H1 (cell line): Measurements from ENCODE around the gene KLF7. TPM values are rescaled to one million over a fixed set of nuclear protein-coding genes. Genes with fewer than 3 reads are reported as not detected.
A peak's percentile ranks its signal among the peaks of the same experiment; 100 is the strongest.

ENCODE experiments used
- BACH1 ChIP-seq: IDR thresholded peaks from 2 replicates; pipeline ENCODE4 v1.6.1; 2012; ENCODE audit warnings: low read length, improper control_type of control experiment
- BRCA1 ChIP-seq: IDR thresholded peaks from 2 replicates; pipeline ENCODE4 v1.6.1; 2012; ENCODE audit warnings: low read depth, low read length, improper control_type of control experiment
- SIN3A ChIP-seq, 2 experiments: IDR thresholded peaks in 1 of 2; conservative IDR thresholded peaks in 1 of 2; 2 replicates each; pipeline ENCODE4 v1.6.1; 2011 to 2012; ENCODE audit warnings: low read length in 2 of 2, improper control_type of control experiment in 1 of 2, low read depth in 1 of 2, mild to moderate bottlenecking in 1 of 2
- SP1 ChIP-seq: IDR thresholded peaks from 2 replicates; pipeline ENCODE4 v1.6.1; 2011; ENCODE audit warnings: low read depth, low read length
- SP4 ChIP-seq: IDR thresholded peaks from 2 replicates; pipeline ENCODE4 v1.6.1; 2012; ENCODE audit warnings: low read length, inconsistent platforms
- microRNA-seq, 2 experiments: library from miRNA; unstranded; fragments of <30 nt; microRNA quantifications; one replicate each; pipeline versions ENCODE4 to v1.2.0, GENCODE V29; 2016 to 2020; ENCODE audit warnings: borderline microRNAs expressed in 2 of 2, borderline number of aligned reads in 2 of 2, borderline replicate concordance in 1 of 2
- polyA plus RNA-seq, 7 experiments: library from polyadenylated mRNA; depleted of rRNA in 3 of 7; stranded (reverse) in 5 of 7; unstranded in 2 of 7; fragments of >200 nt in 5 of 7; fragments of 200-250 nt in 2 of 7; gene quantifications; 1 replicate in 5 of 7; 2 replicates in 1 of 7; 4 replicates in 1 of 7; pipeline versions ENCODE4 v1.2.1 to v1.2.3, GENCODE V29; 2011 to 2013; ENCODE audit warnings: missing spikeins in 2 of 7, mixed read lengths in 2 of 7
- small RNA-seq: library from polyadenylated mRNA; stranded (forward); fragments of <200 nt; extraction: miRNeasy Mini kit (QIAGEN cat#:217004); gene quantifications from one replicate; pipeline ENCODE3, GENCODE V24; 2013; ENCODE audit not compliant: insufficient read depth
- total RNA-seq: library from RNA; stranded (reverse); fragmentation: NEBNext Ultra II Directional; extraction: Animal tissue kit (Norgen Biotek cat#: 25700); gene quantifications from 2 replicates; pipeline ENCODE4 v1.2.1, GENCODE V29; 2021
- TF ChIP-seq, protein P1 (sequence below): IDR thresholded peaks from 2 replicates; pipeline ENCODE4 v1.6.1; 2012; ENCODE audit warnings: inconsistent platforms
- TF ChIP-seq, protein P2 (sequence below): IDR thresholded peaks from 2 replicates; pipeline ENCODE4 v1.6.1; 2012; ENCODE audit warnings: inconsistent platforms

KLF7 gene
- total and polyA plus RNA-seq, 2 of the 8 experiments (the other 6 are each of a cell fraction or from before 2014, with no cell fraction given), result 9.6 to 23.3 TPM

DNA sequence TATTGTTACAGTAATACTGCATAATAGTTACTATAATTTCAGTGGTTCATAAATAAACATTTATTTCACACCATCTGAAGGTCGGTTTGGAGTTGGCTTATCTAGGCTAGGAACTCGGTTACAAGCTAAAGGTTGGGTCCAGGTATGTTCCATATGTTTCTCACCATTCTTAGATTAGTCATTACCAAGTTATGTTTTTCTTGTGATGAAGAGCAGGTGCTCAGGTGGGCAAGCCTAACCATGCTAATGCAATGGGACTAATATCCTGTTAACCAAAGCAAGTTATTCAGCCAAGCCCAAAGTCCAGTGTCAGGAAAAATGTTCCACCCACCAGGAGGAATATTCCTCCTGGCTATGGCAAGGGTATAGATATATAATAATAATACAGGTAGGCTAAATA is 133.3 kb downstream of the KLF7 start (continued):
- TF ChIP-seq BRCA1 (no peak), BACH1 (no peak), SP4 (no peak), SIN3A (conservative IDR thresholded peaks at IDR 0.05 in 1 of 2, IDR thresholded peaks at IDR 0.05 in 1 of 2; ENCODE audit: low read depth in 1 of 2, low read length in 2 of 2) (no peak), SP1 (no peak)
- TF ChIP-seq, protein P1, sequence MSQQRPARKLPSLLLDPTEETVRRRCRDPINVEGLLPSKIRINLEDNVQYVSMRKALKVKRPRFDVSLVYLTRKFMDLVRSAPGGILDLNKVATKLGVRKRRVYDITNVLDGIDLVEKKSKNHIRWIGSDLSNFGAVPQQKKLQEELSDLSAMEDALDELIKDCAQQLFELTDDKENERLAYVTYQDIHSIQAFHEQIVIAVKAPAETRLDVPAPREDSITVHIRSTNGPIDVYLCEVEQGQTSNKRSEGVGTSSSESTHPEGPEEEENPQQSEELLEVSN, result no peak
- TF ChIP-seq, protein P2, sequence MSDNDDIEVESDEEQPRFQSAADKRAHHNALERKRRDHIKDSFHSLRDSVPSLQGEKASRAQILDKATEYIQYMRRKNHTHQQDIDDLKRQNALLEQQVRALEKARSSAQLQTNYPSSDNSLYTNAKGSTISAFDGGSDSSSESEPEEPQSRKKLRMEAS, result no peak

Small RNA genes lying within 50 kb of the gene (microRNA-seq; reads per million reads assigned to microRNA genes)
- gene MIR2355, result 2.1 to 4.7 reads per million in 2 experiments
- 0.41 to 1.6 reads per million in 2 experiments for gene MIR7845

Small RNA genes lying within 50 kb of the gene (small RNA-seq; reads per million reads assigned to genes)
- gene MIR2355 (30.9 reads per million, percentile 94 among the genes with 10 or more reads in this experiment), gene MIR7845 (0.69 reads per million)

Other genes starting within 250 kb of the KLF7 start
- 1.3 and 1.9 TPM in 2 replicates for gene CPO, start 226.4 kb downstream of the KLF7 start, total RNA-seq
- gene CPO, start 226.4 kb downstream of the KLF7 start, polyA plus RNA-seq (2011; rRNA removed), result 0.50 and 1.3 TPM in 2 replicates